Lower lobe of right lung (tissue), 2 donors: ENCODE results near the gene HS3ST3A1. TPM values are rescaled to one million over a fixed set of nuclear protein-coding genes. Genes with fewer than 3 reads are reported as not detected.

Source experiments
- ATAC-seq, 2 donors: fragments of 200-7000 bp; cut with Tn5 transposase; one replicate each; pipeline ENCODE4 v1.9.1; 2020 to 2022; ENCODE audit warnings: mild to moderate bottlenecking in 2 of 2, moderate library complexity in 2 of 2
- DNase-seq: peaks from one replicate; pipeline ENCODE4 v3.0.0-alpha.2; 2020
- H3K27ac ChIP-seq: fragments of 200-600 bp; one replicate; pipeline ENCODE4 v1.8.0; 2022
- H3K27me3 ChIP-seq: fragments of 200-600 bp; one replicate; pipeline ENCODE4 v1.8.0; 2022; ENCODE audit warnings: low read depth
- H3K36me3 ChIP-seq: fragments of 200-600 bp; one replicate; pipeline ENCODE4 v1.8.0; 2022; ENCODE audit warnings: mild to moderate bottlenecking
- H3K4me1 ChIP-seq: fragments of 200-600 bp; one replicate; pipeline ENCODE4 v1.8.0; 2022
- H3K4me3 ChIP-seq: fragments of 200-600 bp; one replicate; pipeline ENCODE4 v1.8.0; 2022; ENCODE audit warnings: mild to moderate bottlenecking
- H3K9me3 ChIP-seq: fragments of 200-600 bp; one replicate; pipeline ENCODE4 v1.8.0; 2022
- intact Hi-C: fragments of 100-400 bp; cut with DNase I; formaldehyde crosslinking; loops from one replicate; pipeline ENCODE4 v1.11.0; 2022
- total RNA-seq: library from RNA; stranded (reverse); fragmentation: NEBNext Ultra II Directional; extraction: Animal tissue kit (Norgen Biotek cat#: 25700); gene quantifications from one replicate; pipeline ENCODE4 v1.2.1, GENCODE V29; 2021
- TF ChIP-seq, protein P1 (sequence below): fragments of 200-600 bp; IDR thresholded peaks from one replicate; pipeline ENCODE4 v1.8.0; 2022; ENCODE audit warnings: antibody characterized with exemption, mild to moderate bottlenecking
- donor health status: DM: no; HTN: yes; CAD: no; lungs with severe emphysema.

The HS3ST3A1 gene
- total RNA-seq, 1 donor from 2014 or later, result 0.53 TPM

DNA sequence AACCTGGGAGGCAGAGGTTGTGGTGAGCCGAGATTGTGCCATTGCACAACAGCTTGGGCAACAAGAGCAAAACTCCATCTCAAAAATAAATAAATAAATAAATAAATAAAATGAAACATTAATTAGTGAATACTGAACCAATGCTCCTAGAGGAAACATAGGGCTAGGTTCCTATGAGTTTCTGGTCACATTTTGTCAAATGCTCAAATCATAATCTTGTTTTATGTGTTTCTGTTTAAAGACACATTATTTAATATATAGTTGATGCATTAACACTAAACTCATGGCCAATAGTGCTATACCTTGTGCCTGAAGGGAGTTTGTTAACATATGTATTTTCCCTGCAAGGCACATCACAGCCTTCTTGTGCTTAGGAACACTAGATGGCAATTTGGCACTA lies 66.8 kb downstream of the HS3ST3A1 start:
- no peak for ATAC-seq
- Histone ChIP-seq H3K27me3 (no peaks in the 10 kb centered on the region), H3K9me3 (peaks cover 17% of the 10 kb centered on the region), H3K4me1 (no peaks in the 10 kb centered on the region), H3K27ac (no peak overlapping the region), H3K4me3 (no peak overlapping the region), H3K36me3 (no peaks in the 10 kb centered on the region)
- DNase-seq, result no peak
- TF ChIP-seq, protein P1, sequence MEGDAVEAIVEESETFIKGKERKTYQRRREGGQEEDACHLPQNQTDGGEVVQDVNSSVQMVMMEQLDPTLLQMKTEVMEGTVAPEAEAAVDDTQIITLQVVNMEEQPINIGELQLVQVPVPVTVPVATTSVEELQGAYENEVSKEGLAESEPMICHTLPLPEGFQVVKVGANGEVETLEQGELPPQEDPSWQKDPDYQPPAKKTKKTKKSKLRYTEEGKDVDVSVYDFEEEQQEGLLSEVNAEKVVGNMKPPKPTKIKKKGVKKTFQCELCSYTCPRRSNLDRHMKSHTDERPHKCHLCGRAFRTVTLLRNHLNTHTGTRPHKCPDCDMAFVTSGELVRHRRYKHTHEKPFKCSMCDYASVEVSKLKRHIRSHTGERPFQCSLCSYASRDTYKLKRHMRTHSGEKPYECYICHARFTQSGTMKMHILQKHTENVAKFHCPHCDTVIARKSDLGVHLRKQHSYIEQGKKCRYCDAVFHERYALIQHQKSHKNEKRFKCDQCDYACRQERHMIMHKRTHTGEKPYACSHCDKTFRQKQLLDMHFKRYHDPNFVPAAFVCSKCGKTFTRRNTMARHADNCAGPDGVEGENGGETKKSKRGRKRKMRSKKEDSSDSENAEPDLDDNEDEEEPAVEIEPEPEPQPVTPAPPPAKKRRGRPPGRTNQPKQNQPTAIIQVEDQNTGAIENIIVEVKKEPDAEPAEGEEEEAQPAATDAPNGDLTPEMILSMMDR, result no peak
- intact Hi-C loops, result no loop called here

DNA sequence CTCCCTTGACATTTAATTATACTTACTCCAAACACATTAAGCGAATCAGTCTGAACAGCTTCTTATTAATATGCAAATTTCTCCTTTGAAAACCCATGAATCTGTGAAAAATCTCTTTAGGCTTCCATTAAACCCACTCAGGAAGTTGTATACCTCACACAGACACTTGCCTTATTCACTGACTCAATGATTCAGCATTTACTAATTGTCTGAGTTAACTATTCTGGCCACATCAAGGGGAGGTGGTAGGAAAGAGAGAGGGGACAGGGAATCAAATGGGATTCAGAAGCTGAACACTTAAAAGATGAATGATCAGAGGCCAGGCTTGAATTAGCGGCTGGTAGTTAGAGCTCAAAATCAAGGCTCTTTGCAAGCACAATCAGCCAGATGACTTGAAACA lies 70.0 kb downstream of the HS3ST3A1 start:
- Histone ChIP-seq H3K27me3 (no peaks in the 10 kb centered on the region), H3K4me3 (no peak overlapping the region), H3K9me3 (peaks cover 17% of the 10 kb centered on the region), H3K4me1 (no peaks in the 10 kb centered on the region), H3K27ac (no peak overlapping the region), H3K36me3 (no peaks in the 10 kb centered on the region)
- no peak for ATAC-seq
- no peak for DNase-seq
- TF ChIP-seq, protein P1, result no peak
- intact Hi-C loops, result no loop called here

- no peaks in the 10 kb centered on the region for H3K4me1 ChIP-seq
- H3K27me3 ChIP-seq, result no peaks in the 10 kb centered on the region
- H3K36me3 ChIP-seq, result no peaks in the 10 kb centered on the region
- H3K9me3 ChIP-seq, result no peaks in the 10 kb centered on the region
- DNase-seq (no peak), ATAC-seq (no peak)
- TF ChIP-seq, protein P1, result no peak
- H3K4me3 ChIP-seq, result no peak overlapping the region
- no peak overlapping the region for H3K27ac ChIP-seq
- intact Hi-C loops, result no loop called here
Measured at GRCh38 chr17:13525876-13526275, 75.9 kb downstream of the HS3ST3A1 start.

DNA sequence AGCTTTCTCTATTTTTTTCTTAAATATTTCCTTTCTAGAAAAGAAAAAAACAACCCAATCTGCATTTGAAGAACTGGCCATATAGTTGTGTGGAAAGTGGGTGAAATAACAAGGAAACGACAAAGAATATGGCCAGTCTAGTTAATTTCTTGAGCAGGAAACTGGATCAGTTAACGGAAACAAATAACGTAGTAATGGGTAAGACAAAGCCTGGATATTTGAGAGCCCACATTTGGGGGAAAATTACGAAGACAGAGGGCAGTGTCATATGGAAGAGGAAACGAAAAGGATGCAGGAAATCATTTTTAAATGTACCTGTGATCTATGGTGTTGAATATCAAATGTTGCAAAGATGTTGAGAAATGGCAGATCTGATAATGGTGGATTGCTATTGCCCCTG lies 78.6 kb downstream of the HS3ST3A1 start:
- no peaks in the 10 kb centered on the region for H3K4me1 ChIP-seq
- H3K9me3 ChIP-seq, result no peaks in the 10 kb centered on the region
- no peaks in the 10 kb centered on the region for H3K27me3 ChIP-seq
- intact Hi-C loops, result no loop called here
- TF ChIP-seq, protein P1, result no peak
- no peak overlapping the region for H3K27ac ChIP-seq
- no peak for DNase-seq
- H3K4me3 ChIP-seq, result no peak overlapping the region
- no peak for ATAC-seq
- no peaks in the 10 kb centered on the region for H3K36me3 ChIP-seq

DNA sequence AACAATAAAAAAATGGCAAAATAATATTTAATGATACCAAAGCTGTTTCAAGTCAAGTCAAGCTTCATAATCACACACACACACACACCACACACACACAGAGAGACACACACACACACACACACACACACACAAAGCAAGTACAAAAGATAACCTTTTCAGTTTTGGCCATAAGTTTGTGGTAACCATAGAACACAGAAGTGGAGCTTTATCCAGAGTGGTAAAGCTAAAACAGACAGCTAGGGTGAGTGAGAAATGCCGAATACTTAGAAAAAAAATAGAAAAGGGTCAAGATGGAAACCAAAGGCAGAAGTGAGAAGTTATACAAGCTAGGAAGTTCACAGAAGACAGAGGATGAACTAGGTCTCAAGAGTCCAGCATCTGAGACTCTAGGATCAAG lies 79.0 kb downstream of the HS3ST3A1 start:
- DNase-seq (no peak), ATAC-seq (no peak)
- H3K4me1 ChIP-seq, result no peaks in the 10 kb centered on the region
- TF ChIP-seq, protein P1, result no peak
- H3K36me3 ChIP-seq, result no peaks in the 10 kb centered on the region
- H3K27ac ChIP-seq, result no peak overlapping the region
- H3K9me3 ChIP-seq, result no peaks in the 10 kb centered on the region
- H3K27me3 ChIP-seq, result no peaks in the 10 kb centered on the region
- no peak overlapping the region for H3K4me3 ChIP-seq
- intact Hi-C loops, result no loop called here

GRCh38 chr17:13521784-13522183 lies 79.9 kb downstream of the HS3ST3A1 start:
- TF ChIP-seq, protein P1, result no peak
- no peaks in the 10 kb centered on the region for H3K27me3 ChIP-seq
- H3K27ac ChIP-seq, result no peak overlapping the region
- no peak overlapping the region for H3K4me3 ChIP-seq
- intact Hi-C loops, result no loop called here
- H3K4me1 ChIP-seq, result no peaks in the 10 kb centered on the region
- H3K36me3 ChIP-seq, result no peaks in the 10 kb centered on the region
- no peaks in the 10 kb centered on the region for H3K9me3 ChIP-seq
- ATAC-seq, result no peak
- DNase-seq, result no peak
